HepG2 (cell line): Measurements from ENCODE around the gene POLR3E. TPM values are rescaled to one million over a fixed set of nuclear protein-coding genes. Genes with fewer than 3 reads are reported as not detected.
A peak's percentile ranks its signal among the peaks of the same experiment; 100 is the strongest.

ENCODE experiments used
- ATM ChIP-seq: fragments of 450-650 bp; IDR thresholded peaks from 2 replicates; pipeline ENCODE4 v1.7.1; 2017; ENCODE audit warnings: mild to moderate bottlenecking, borderline replicate concordance
- EP300 ChIP-seq, 3 experiments: sonication (generic) in 1 of 3; formaldehyde crosslinking in 1 of 3; IDR thresholded peaks; 2 replicates each; pipeline versions ENCODE4 v1.5.1 to v1.6.1; 2011 to 2020; ENCODE audit warnings: low read depth in 2 of 3, low read length in 2 of 3, borderline replicate concordance in 1 of 3, improper control_type of control experiment in 1 of 3, mild to moderate bottlenecking in 1 of 3, missing genetic modification reagents in 1 of 3, moderate library complexity in 1 of 3
- FOXP4 ChIP-seq: sonication (generic); formaldehyde crosslinking; IDR thresholded peaks from 2 replicates; pipeline ENCODE4 v1.4.0; 2020; ENCODE audit warnings: missing genetic modification reagents
- HDAC6 ChIP-seq: fragments of 200-600 bp; sonication (generic); IDR thresholded peaks from 2 replicates; pipeline ENCODE4 v1.7.0; 2017; ENCODE audit warnings: mild to moderate bottlenecking, antibody characterized with exemption, low read length, low read depth
- IRX3 ChIP-seq: sonication (generic); formaldehyde crosslinking; IDR thresholded peaks from 2 replicates; pipeline ENCODE4 v1.8.1; 2023; ENCODE audit warnings: mild to moderate bottlenecking, low read depth, missing genetic modification reagents, borderline replicate concordance
- NFIC ChIP-seq: IDR thresholded peaks from 2 replicates; pipeline ENCODE4 v1.6.1; 2012; ENCODE audit warnings: mild to moderate bottlenecking, low read length, inconsistent platforms
- ZNF225 ChIP-seq: sonication (generic); formaldehyde crosslinking; IDR thresholded peaks from 2 replicates; pipeline ENCODE4 v1.4.0; 2020; ENCODE audit warnings: mild to moderate bottlenecking, missing genetic modification reagents
- ZNF432 ChIP-seq: sonication (generic); formaldehyde crosslinking; IDR thresholded peaks from 2 replicates; pipeline ENCODE4 v1.5.0; 2020; ENCODE audit warnings: missing genetic modification reagents, mild to moderate bottlenecking, borderline replicate concordance
- ZNF577 ChIP-seq: sonication (generic); formaldehyde crosslinking; IDR thresholded peaks from 2 replicates; pipeline ENCODE4 v1.4.0; 2020; ENCODE audit warnings: mild to moderate bottlenecking, low read depth, missing genetic modification reagents, borderline replicate concordance
- ZNF598 ChIP-seq: sonication (generic); formaldehyde crosslinking; IDR thresholded peaks from 2 replicates; pipeline ENCODE4 v1.5.1; 2020; ENCODE audit warnings: mild to moderate bottlenecking, missing genetic modification reagents, borderline replicate concordance
- polyA plus RNA-seq, 8 experiments: library from polyadenylated mRNA; depleted of rRNA in 3 of 8; stranded (reverse) in 7 of 8; unstranded in 1 of 8; fragments of >200 nt; fragmentation: Illumina TruSeq in 4 of 8; extraction: Trizol in 4 of 8; gene quantifications; 2 replicates each; pipeline versions ENCODE4 v1.2.1 to v1.2.3, GENCODE V29; 2011 to 2016; ENCODE audit warnings: low read depth in 4 of 8, missing spikeins in 1 of 8, mixed read lengths in 1 of 8; ENCODE audit not compliant: insufficient read depth in 1 of 8
- total RNA-seq, 5 experiments: library from RNA; depleted of rRNA; stranded (reverse); fragments of >200 nt; fragmentation: Illumina TruSeq; extraction: Trizol; gene quantifications; 2 replicates each; pipeline ENCODE4 v1.2.3, GENCODE V29; 2016; ENCODE audit warnings: low read depth in 1 of 5
- TF ChIP-seq, protein P1 (sequence below): IDR thresholded peaks from 2 replicates; pipeline ENCODE4 v1.6.1; 2016; ENCODE audit warnings: mild to moderate bottlenecking
- TF ChIP-seq, protein P2 (sequence below): sonication (generic); formaldehyde crosslinking; IDR thresholded peaks from 2 replicates; pipeline ENCODE4; 2020; ENCODE audit warnings: missing genetic modification reagents, mild to moderate bottlenecking, borderline replicate concordance
- TF ChIP-seq, protein P3 (sequence below): sonication (generic); formaldehyde crosslinking; IDR thresholded peaks from 2 replicates; pipeline ENCODE4 v1.4.0; 2020; ENCODE audit warnings: missing genetic modification reagents

Gene POLR3E
- total and polyA plus RNA-seq, 2 of the 13 experiments (the other 11 are each of a cell fraction or from before 2014, with no cell fraction given), result 135 to 262 TPM

DNA sequence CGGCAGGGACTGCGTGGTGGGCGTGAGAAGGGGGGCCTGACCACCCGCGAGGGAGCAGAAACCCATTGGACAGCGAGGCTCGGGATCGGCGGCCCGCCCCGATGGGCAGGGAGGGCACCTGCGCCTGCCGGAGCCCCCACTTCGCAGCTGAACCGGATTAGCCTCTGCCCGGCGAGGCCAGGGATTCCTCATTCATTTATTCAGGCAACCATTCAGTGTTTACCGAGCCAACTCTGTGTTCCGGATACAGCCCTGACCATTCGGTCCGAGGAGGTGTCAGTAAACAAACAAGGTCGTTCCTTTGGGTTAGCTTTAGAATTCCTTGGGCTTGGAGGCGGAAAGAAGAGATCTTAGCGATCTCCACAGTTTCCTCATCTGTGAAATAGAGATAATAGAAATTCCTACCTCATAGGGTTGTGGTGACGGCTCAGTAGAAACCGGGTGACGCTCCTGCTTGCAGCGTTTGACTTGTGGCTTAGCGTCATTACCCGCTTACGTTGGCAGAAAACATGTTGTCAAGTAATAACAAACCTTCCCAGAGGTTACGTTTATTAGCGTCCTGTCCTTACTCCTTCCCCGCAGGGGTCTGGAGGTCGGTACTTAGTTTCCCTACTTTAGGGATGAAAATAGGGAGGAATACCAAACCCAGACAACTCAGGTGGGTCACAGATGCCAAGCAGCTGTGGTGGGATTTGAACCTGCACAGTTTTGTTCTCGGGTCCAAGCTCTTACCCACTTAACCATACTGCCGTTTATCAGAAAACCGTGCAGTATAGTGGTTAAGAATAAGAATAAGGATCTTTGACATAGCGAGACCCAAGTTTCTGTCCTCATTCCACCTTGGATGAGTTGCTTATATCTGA is 893 bp downstream of the POLR3E start (continued):
- TF ChIP-seq ZNF598 (CRISPR knock-in tag) (no peak; the same call in 1 of the 2 replicates), ZNF225 (no peak), ZNF432 (CRISPR knock-in tag) (no peak; the same call in 1 of the 2 replicates), NFIC (peak; percentile 84; the same call in 1 of the 2 replicates), FOXP4 (peak; percentile 73), HDAC6 (no peak), ZNF577 (CRISPR knock-in tag) (no peak), IRX3 (CRISPR knock-in tag) (no peak), ATM (no peak), EP300 (IDR thresholded peaks at IDR 0.05; ENCODE audit: low read depth in 2 of 2, low read length in 2 of 2) (no peak), EP300 (CRISPR knock-in tag; IDR thresholded peaks at IDR 0.05; ENCODE audit: borderline replicate concordance) (no peak)
- TF ChIP-seq, protein P1, sequence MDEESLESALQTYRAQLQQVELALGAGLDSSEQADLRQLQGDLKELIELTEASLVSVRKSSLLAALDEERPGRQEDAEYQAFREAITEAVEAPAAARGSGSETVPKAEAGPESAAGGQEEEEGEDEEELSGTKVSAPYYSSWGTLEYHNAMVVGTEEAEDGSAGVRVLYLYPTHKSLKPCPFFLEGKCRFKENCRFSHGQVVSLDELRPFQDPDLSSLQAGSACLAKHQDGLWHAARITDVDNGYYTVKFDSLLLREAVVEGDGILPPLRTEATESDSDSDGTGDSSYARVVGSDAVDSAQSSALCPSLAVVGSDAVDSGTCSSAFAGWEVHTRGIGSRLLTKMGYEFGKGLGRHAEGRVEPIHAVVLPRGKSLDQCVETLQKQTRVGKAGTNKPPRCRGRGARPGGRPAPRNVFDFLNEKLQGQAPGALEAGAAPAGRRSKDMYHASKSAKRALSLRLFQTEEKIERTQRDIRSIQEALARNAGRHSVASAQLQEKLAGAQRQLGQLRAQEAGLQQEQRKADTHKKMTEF (CRISPR knock-in tag), result peak; percentile 24; the same call in 1 of the 2 replicates
- TF ChIP-seq, protein P2, sequence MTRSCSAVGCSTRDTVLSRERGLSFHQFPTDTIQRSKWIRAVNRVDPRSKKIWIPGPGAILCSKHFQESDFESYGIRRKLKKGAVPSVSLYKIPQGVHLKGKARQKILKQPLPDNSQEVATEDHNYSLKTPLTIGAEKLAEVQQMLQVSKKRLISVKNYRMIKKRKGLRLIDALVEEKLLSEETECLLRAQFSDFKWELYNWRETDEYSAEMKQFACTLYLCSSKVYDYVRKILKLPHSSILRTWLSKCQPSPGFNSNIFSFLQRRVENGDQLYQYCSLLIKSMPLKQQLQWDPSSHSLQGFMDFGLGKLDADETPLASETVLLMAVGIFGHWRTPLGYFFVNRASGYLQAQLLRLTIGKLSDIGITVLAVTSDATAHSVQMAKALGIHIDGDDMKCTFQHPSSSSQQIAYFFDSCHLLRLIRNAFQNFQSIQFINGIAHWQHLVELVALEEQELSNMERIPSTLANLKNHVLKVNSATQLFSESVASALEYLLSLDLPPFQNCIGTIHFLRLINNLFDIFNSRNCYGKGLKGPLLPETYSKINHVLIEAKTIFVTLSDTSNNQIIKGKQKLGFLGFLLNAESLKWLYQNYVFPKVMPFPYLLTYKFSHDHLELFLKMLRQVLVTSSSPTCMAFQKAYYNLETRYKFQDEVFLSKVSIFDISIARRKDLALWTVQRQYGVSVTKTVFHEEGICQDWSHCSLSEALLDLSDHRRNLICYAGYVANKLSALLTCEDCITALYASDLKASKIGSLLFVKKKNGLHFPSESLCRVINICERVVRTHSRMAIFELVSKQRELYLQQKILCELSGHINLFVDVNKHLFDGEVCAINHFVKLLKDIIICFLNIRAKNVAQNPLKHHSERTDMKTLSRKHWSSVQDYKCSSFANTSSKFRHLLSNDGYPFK, result no peak; the same call in 1 of the 2 replicates
- TF ChIP-seq, protein P3, sequence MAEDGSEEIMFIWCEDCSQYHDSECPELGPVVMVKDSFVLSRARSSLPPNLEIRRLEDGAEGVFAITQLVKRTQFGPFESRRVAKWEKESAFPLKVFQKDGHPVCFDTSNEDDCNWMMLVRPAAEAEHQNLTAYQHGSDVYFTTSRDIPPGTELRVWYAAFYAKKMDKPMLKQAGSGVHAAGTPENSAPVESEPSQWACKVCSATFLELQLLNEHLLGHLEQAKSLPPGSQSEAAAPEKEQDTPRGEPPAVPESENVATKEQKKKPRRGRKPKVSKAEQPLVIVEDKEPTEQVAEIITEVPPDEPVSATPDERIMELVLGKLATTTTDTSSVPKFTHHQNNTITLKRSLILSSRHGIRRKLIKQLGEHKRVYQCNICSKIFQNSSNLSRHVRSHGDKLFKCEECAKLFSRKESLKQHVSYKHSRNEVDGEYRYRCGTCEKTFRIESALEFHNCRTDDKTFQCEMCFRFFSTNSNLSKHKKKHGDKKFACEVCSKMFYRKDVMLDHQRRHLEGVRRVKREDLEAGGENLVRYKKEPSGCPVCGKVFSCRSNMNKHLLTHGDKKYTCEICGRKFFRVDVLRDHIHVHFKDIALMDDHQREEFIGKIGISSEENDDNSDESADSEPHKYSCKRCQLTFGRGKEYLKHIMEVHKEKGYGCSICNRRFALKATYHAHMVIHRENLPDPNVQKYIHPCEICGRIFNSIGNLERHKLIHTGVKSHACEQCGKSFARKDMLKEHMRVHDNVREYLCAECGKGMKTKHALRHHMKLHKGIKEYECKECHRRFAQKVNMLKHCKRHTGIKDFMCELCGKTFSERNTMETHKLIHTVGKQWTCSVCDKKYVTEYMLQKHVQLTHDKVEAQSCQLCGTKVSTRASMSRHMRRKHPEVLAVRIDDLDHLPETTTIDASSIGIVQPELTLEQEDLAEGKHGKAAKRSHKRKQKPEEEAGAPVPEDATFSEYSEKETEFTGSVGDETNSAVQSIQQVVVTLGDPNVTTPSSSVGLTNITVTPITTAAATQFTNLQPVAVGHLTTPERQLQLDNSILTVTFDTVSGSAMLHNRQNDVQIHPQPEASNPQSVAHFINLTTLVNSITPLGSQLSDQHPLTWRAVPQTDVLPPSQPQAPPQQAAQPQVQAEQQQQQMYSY (CRISPR knock-in tag), result peak; percentile 60; the same call in 1 of the 2 replicates
